Neural progenitor cell (in vitro differentiated cells): ENCODE measurements around the gene C12orf57.

Experiments used
- EZH2 ChIP-seq: fragments of 200-600 bp; sonication (generic); IDR thresholded peaks from 2 replicates; pipeline ENCODE4 v1.6.1; 2017; ENCODE audit warnings: antibody characterized with exemption, mild to moderate bottlenecking, moderate library complexity
- EZH2phosphoT487 ChIP-seq: fragments of 200-600 bp; sonication (generic); IDR thresholded peaks from 2 replicates; pipeline ENCODE4 v1.6.1; 2017; ENCODE audit warnings: antibody characterized with exemption

- no peak for TF ChIP-seq EZH2phosphoT487
- TF ChIP-seq EZH2 = no peak
Measured at GRCh38 chr12:6905414-6906040, 38.3 kb upstream of the C12orf57 start.
